Naive thymus-derived CD4-positive, alpha-beta T cell (primary cell): Measurements from ENCODE around the gene HEXIM2. TPM values are rescaled to one million over a fixed set of nuclear protein-coding genes. Genes with fewer than 3 reads are reported as not detected.
A peak's percentile ranks its signal among the peaks of the same experiment; 100 is the strongest.
"Not testable (repeated sequence)": the region's sequence is repeated elsewhere in the genome, so short reads cannot be mapped to it uniquely, and the experiment has no call there.

Experiments used
- ATAC-seq: fragments of 150-1000 bp; cut with Tn5 transposase; 2 replicates; pipeline ENCODE4 v1.10.0; 2021; ENCODE audit warnings: mild to moderate bottlenecking, moderate library complexity
- CTCF ChIA-PET: fragments of 350-600 bp; sonication (Branson Sonifier 250); formaldehyde crosslinking; loops from one replicate; lab custom pipeline; 2021; ENCODE audit warnings: antibody characterized with exemption; lab: Charles Lee
- POLR2A ChIA-PET: fragments of 350-600 bp; sonication (Branson Sonifier 250); formaldehyde crosslinking; loops from one replicate; lab custom pipeline; 2021; ENCODE audit warnings: antibody characterized with exemption, inconsistent platforms; lab: Charles Lee
- DNase-seq, 9 donors: peaks; one replicate each; pipeline versions ENCODE4 v3.0.0 to v3.0.0-alpha.2; 2020 to 2022; ENCODE audit warnings: mixed read lengths in 1 of 9
- H3K27ac ChIP-seq: one replicate; pipeline ENCODE4 v1.7.0; 2013; ENCODE audit warnings: mild to moderate bottlenecking, low read depth, low read length, moderate library complexity
- H3K27me3 ChIP-seq, 2 donors: one replicate each; pipeline ENCODE4 v1.7.0; 2013; ENCODE audit warnings: low read length in 2 of 2, mild to moderate bottlenecking in 2 of 2, moderate library complexity in 2 of 2; ENCODE audit not compliant: control insufficient read depth in 2 of 2, insufficient read depth in 2 of 2
- H3K36me3 ChIP-seq, 3 experiments: 1 replicate in 2 of 3; 2 replicates in 1 of 3; pipeline ENCODE4 v1.7.0; 2013; ENCODE audit warnings: low read length in 3 of 3, mild to moderate bottlenecking in 3 of 3, moderate library complexity in 1 of 3; ENCODE audit not compliant: insufficient read depth in 3 of 3, control insufficient read depth in 2 of 3
- H3K4me1 ChIP-seq, 2 donors: one replicate each; pipeline ENCODE4 v1.7.0; 2013; ENCODE audit warnings: low read length in 2 of 2, mild to moderate bottlenecking in 2 of 2, moderate library complexity in 1 of 2; ENCODE audit not compliant: control insufficient read depth in 2 of 2, insufficient read depth in 2 of 2
- H3K4me3 ChIP-seq: 2 replicates; pipeline ENCODE4 v1.7.0; 2013; ENCODE audit warnings: mild to moderate bottlenecking, low read length
- H3K9me3 ChIP-seq, 3 experiments: 1 replicate in 2 of 3; 2 replicates in 1 of 3; pipeline ENCODE4 v1.7.0; 2013; ENCODE audit warnings: low read length in 3 of 3; ENCODE audit not compliant: control insufficient read depth in 2 of 3
- H3K27ac Mint-ChIP-seq, 9 donors: one replicate each; pipeline ENCODE4 v1.8.0; 2020 to 2022; ENCODE audit warnings: mixed read lengths in 9 of 9, mild to moderate bottlenecking in 8 of 9, moderate library complexity in 5 of 9, inconsistent platforms in 2 of 9
- H3K27me3 Mint-ChIP-seq, 5 donors: one replicate each; pipeline ENCODE4 v1.8.0; 2021 to 2022; ENCODE audit warnings: mixed read lengths in 5 of 5, mild to moderate bottlenecking in 1 of 5
- H3K36me3 Mint-ChIP-seq, 5 donors: one replicate each; pipeline ENCODE4 v1.8.0; 2020 to 2022; ENCODE audit warnings: mixed read lengths in 5 of 5, mild to moderate bottlenecking in 3 of 5, inconsistent platforms in 1 of 5
- H3K4me1 Mint-ChIP-seq, 7 donors: one replicate each; pipeline ENCODE4 v1.8.0; 2020 to 2022; ENCODE audit warnings: mixed read lengths in 7 of 7, mild to moderate bottlenecking in 3 of 7, inconsistent platforms in 1 of 7
- H3K4me3 Mint-ChIP-seq, 10 donors: one replicate each; pipeline ENCODE4 v1.8.0; 2020 to 2022; ENCODE audit warnings: mild to moderate bottlenecking in 10 of 10, mixed read lengths in 10 of 10, moderate library complexity in 6 of 10, inconsistent platforms in 2 of 10
- H3K9me3 Mint-ChIP-seq, 11 donors: one replicate each; pipeline ENCODE4 v1.8.0; 2020 to 2022; ENCODE audit warnings: mixed read lengths in 11 of 11, mild to moderate bottlenecking in 4 of 11, inconsistent platforms in 1 of 11, moderate library complexity in 1 of 11
- intact Hi-C, 2 donors: fragments of 100-400 bp; cut with micrococcal nuclease; formaldehyde crosslinking; loops; one replicate each; pipeline ENCODE4 v1.15.1; 2023
- microRNA-seq: library from miRNA; unstranded; fragments of <30 nt; microRNA quantifications from one replicate; pipeline ENCODE4 v1.2.0, GENCODE V29; 2022; ENCODE audit warnings: borderline microRNAs expressed
- polyA plus RNA-seq, 2 donors: library from polyadenylated mRNA; unstranded; fragments of 300-500 nt; fragmentation: Illumina TruSeq; gene quantifications; one replicate each; pipeline ENCODE4 v1.2.3, GENCODE V29; 2021
- total RNA-seq, 6 experiments: library from RNA in 5 of 6; stranded (reverse) in 5 of 6; gene quantifications; 1 replicate in 5 of 6; 2 replicates in 1 of 6; pipeline ENCODE4 v1.2.3 and lab custom pipeline; 2021 to 2026

Gene HEXIM2
- total and polyA plus RNA-seq, 7 experiments from 2014 or later: 2.2 to 8.2 (median 3.2) TPM

DNA sequence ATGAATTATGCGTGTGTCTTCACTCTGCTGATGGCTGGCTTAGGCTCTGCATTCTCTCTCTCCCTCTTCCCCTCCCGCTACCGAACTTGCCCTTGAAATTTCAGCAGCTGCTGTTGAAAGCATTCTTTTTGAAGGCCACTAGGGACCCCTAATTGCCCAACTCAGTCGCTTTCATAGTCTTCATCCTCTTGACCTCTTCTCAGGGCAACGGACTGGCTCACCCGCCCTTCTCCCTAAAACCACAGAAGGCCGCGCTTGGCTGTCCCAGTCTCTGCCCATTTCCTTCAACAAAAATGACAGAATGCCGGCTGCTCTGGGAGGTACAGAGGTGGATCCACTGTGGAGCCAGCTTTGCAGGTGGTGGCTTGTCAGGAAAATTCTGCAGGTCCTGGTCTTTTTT lies 39.0 kb downstream of the HEXIM2 start:
- Histone ChIP-seq H3K27ac (no peak overlapping the region), H3K36me3 (no peaks in the 10 kb centered on the region), H3K4me1 (peaks cover 0 to 5% of the 10 kb centered on the region in 2 donors), H3K4me3 (no peak overlapping the region), H3K9me3 (no peaks in the 10 kb centered on the region), H3K27me3 (no peaks in the 10 kb centered on the region)
- intact Hi-C loops: no loop called here
- ChIA-PET POLR2A (no interaction called here), CTCF (interaction anchor here (0.6 to 1.5 kb wide), 3 partner anchors 51 to 66 kb away, joined by 3 to 6 read pairs (median 4); partner anchors contain the start of gene HEXIM1)
- no peaks in the 10 kb centered on the region for H3K9me3 Mint-ChIP-seq
- H3K4me1 Mint-ChIP-seq: peaks cover 0 to 9% (median 3%) of the 10 kb centered on the region in 7 donors
- H3K27me3 Mint-ChIP-seq: no peaks in the 10 kb centered on the region
- H3K36me3 Mint-ChIP-seq: no peaks in the 10 kb centered on the region
- no peak overlapping the region for H3K4me3 Mint-ChIP-seq
- ATAC-seq (no peak), DNase-seq (no peak)
- no peak overlapping the region for H3K27ac Mint-ChIP-seq

DNA sequence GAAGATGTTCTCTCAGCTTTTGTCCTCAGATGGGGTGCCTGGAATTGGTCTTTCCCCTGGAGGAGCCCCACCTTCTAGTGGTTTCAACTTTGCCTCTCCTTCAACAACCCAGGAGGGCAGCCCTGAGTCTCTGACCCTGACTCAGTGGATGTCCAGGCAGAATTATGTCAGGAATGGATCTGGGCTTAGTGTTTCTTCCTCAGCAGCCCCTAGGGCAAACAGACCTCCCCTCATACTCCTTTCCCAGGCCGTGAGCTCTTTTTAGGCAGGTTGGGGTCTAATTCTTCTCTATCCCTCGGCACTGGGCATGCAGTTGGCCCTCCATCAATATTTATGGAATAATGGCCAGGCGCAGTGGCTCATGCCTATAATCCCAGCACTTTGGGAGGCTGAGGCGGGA lies 39.8 kb downstream of the HEXIM2 start:
- H3K9me3 ChIP-seq: no peaks in the 10 kb centered on the region
- ChIA-PET POLR2A (no interaction called here), CTCF (interaction anchor here (0.7 to 1.1 kb wide), 2 partner anchors 11 to 66 kb away, joined by 3 to 5 read pairs; partner anchors contain the start of gene ACBD4)
- H3K4me3 ChIP-seq: no peak overlapping the region
- H3K9me3 Mint-ChIP-seq: no peaks in the 10 kb centered on the region
- H3K4me1 ChIP-seq: peaks cover 0 to 5% of the 10 kb centered on the region in 2 donors
- ATAC-seq (no peak), DNase-seq (no peak)
- no peaks in the 10 kb centered on the region for H3K36me3 ChIP-seq
- intact Hi-C loops: no loop called here
- H3K36me3 Mint-ChIP-seq: peaks cover 0 to 3% (median 0%) of the 10 kb centered on the region in 5 donors
- no peak overlapping the region for H3K4me3 Mint-ChIP-seq
- no peaks in the 10 kb centered on the region for H3K27me3 ChIP-seq
- H3K27ac ChIP-seq: no peak overlapping the region
- H3K4me1 Mint-ChIP-seq: peaks cover 0 to 9% (median 3%) of the 10 kb centered on the region in 7 donors
- H3K27me3 Mint-ChIP-seq: no peaks in the 10 kb centered on the region
- H3K27ac Mint-ChIP-seq: no peak overlapping the region

DNA sequence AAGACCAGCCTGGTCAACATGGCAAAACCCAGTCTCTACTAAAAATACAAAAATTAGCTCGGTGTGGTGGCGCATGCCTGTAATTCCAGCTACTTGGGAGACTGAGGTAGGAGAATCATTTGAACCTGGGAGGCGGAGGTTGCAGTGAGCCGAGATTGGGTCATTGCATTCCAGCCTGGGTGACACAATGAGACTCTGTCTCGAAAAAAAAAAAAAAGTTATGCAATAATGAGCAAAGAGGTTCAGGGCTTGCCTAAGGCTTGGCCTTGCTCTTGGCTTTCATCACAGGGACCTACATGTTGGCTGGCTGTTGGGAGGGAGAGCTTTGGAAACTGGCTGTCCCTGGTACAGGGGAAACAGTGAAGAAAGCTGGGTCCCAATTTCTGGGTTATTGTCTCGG lies 40.2 kb downstream of the HEXIM2 start:
- intact Hi-C loops, H3K27ac ChIP-seq: not testable (repeated sequence)

GRCh38 chr17:45218895-45219661 lies 57.4 kb downstream of the HEXIM2 start:
- Mint-ChIP-seq H3K9me3 (peaks cover 0 to 2% (median 0%) of the 10 kb centered on the region in 11 donors), H3K27me3 (no peaks in the 10 kb centered on the region), H3K4me1 (peaks cover 29 to 52% (median 37%) of the 10 kb centered on the region in 7 donors), H3K4me3 (peak overlapping the region; percentile 81 to 99 (median 90)), H3K27ac (peak overlapping the region; percentile 37 to 94 (median 87)), H3K36me3 (peaks cover 0 to 46% (median 20%) of the 10 kb centered on the region in 5 donors)
- no peaks in the 10 kb centered on the region for H3K27me3 ChIP-seq
- H3K36me3 ChIP-seq: peaks cover 0 to 29% (median 3%) of the 10 kb centered on the region in 3 experiments
- peak overlapping the region; percentile 72 for H3K4me3 ChIP-seq
- DNase-seq (peak; percentile 74 to 89 (median 81)), ATAC-seq (peak; percentile 74)
- H3K9me3 ChIP-seq: no peaks in the 10 kb centered on the region
- intact Hi-C loops: loop anchor here (1.0 kb wide), 5 partner anchors 16 to 166 kb away; partner anchors contain the start of gene MAP3K14 (in 1 of the 2)
- POLR2A ChIA-PET: interaction anchor here (0.7 to 23.4 kb wide), 12 partner anchors 25 to 171 kb away, joined by 3 to 851 read pairs (median 4); partner anchors contain the start of genes HEXIM1, HEXIM2 and MAP3K14
- H3K27ac ChIP-seq: peak overlapping the region; percentile 96
- CTCF ChIA-PET: interaction anchor here (0.6 to 13.6 kb wide), 31 partner anchors 11 to 180 kb away, joined by 3 to 397 read pairs (median 5); partner anchors contain the start of genes ACBD4, HEXIM1 and MAP3K14
- peaks cover 24 to 30% of the 10 kb centered on the region in 2 donors for H3K4me1 ChIP-seq

More for the DNA sequence above, 40.2 kb downstream of the HEXIM2 start:
- POLR2A ChIA-PET, H3K4me3 Mint-ChIP-seq, H3K27ac Mint-ChIP-seq, H3K36me3 Mint-ChIP-seq, H3K9me3 ChIP-seq, H3K27me3 Mint-ChIP-seq, DNase-seq, H3K9me3 Mint-ChIP-seq, H3K4me1 Mint-ChIP-seq, H3K4me1 ChIP-seq, H3K36me3 ChIP-seq, H3K27me3 ChIP-seq, H3K4me3 ChIP-seq: not testable (repeated sequence)
- ATAC-seq: peak; percentile 35
- CTCF ChIA-PET: interaction anchor here (0.7 to 1.1 kb wide), 2 partner anchors 11 to 67 kb away, joined by 3 to 5 read pairs; partner anchors contain the start of gene ACBD4

Small RNA genes within 50 kb of the gene (microRNA-seq; reads per million reads assigned to microRNA genes)
- gene MIR6784: not detected

Other genes starting within 250 kb of the HEXIM2 start
- gene GFAP, start 246.4 kb upstream of the HEXIM2 start, total RNA-seq: not detected
- under 1 TPM in 1 of 2 donors, not detected in 1; 0.16 TPM for gene GFAP, start 246.4 kb upstream of the HEXIM2 start, polyA plus RNA-seq
- gene KIF18B, start 214.1 kb upstream of the HEXIM2 start, total RNA-seq: 10 to 100 TPM in 1 of 5 experiments, under 1 TPM in 1, not detected in 3; 0.17 to 57.2 TPM
- not detected for gene KIF18B, start 214.1 kb upstream of the HEXIM2 start, polyA plus RNA-seq
- gene C1QL1, start 193.6 kb upstream of the HEXIM2 start, total RNA-seq: under 1 TPM in 1 of 5 experiments, not detected in 4; 0.29 TPM
- gene C1QL1, start 193.6 kb upstream of the HEXIM2 start, polyA plus RNA-seq: not detected
- 10 to 100 TPM; 14.2 to 36.8 (median 29.8) TPM for gene DCAKD, start 110.2 kb upstream of the HEXIM2 start, total RNA-seq
- 10 to 100 TPM; 16.9 to 27.6 TPM for gene DCAKD, start 110.2 kb upstream of the HEXIM2 start, polyA plus RNA-seq
- 100 to 1,000 TPM in 3 of 5 experiments, 10 to 100 TPM in 2; 59.5 to 136 (median 121) TPM for gene NMT1, start 100.6 kb upstream of the HEXIM2 start, total RNA-seq
- 10 to 100 TPM; 37.5 to 64.1 TPM for gene NMT1, start 100.6 kb upstream of the HEXIM2 start, polyA plus RNA-seq
- gene PLCD3, start 29.4 kb upstream of the HEXIM2 start, total RNA-seq: 1 to 10 TPM; 2.0 to 5.1 (median 3.2) TPM
- under 1 TPM in 1 of 2 donors, not detected in 1; 0.21 TPM for gene PLCD3, start 29.4 kb upstream of the HEXIM2 start, polyA plus RNA-seq
- gene ACBD4, start 26.2 kb upstream of the HEXIM2 start, total RNA-seq: 10 to 100 TPM; 17.9 to 59.5 (median 31.3) TPM
- gene ACBD4, start 26.2 kb upstream of the HEXIM2 start, polyA plus RNA-seq: 10 to 100 TPM; 12.3 to 13.9 TPM
- gene HEXIM1, start 13.4 kb upstream of the HEXIM2 start, total RNA-seq: 10 to 100 TPM; 28.5 to 41.3 (median 37.6) TPM
- gene HEXIM1, start 13.4 kb upstream of the HEXIM2 start, polyA plus RNA-seq: 1 to 10 TPM; 5.1 to 6.1 TPM
- 100 to 1,000 TPM; 324 to 595 (median 396) TPM for gene FMNL1, start 60.0 kb downstream of the HEXIM2 start, total RNA-seq
- 10 to 100 TPM; 19.0 to 36.4 TPM for gene FMNL1, start 60.0 kb downstream of the HEXIM2 start, polyA plus RNA-seq
- 1 to 10 TPM in 1 of 5 experiments, under 1 TPM in 3, not detected in 1; 0.12 to 1.1 (median 0.58) TPM for gene SPATA32, start 100.2 kb downstream of the HEXIM2 start, total RNA-seq
- under 1 TPM; 0.31 to 0.59 TPM for gene SPATA32, start 100.2 kb downstream of the HEXIM2 start, polyA plus RNA-seq
- 10 to 100 TPM; 31.3 to 39.8 (median 34.1) TPM for gene MAP3K14, start 155.1 kb downstream of the HEXIM2 start, total RNA-seq
- 10 to 100 TPM in 1 of 2 donors, 1 to 10 TPM in 1; 2.4 to 10.6 TPM for gene MAP3K14, start 155.1 kb downstream of the HEXIM2 start, polyA plus RNA-seq